HG03025 (cell line): Measurements from ENCODE around the gene TMEM62.
"Not testable (repeated sequence)": the region's sequence is repeated elsewhere in the genome, so short reads cannot be mapped to it uniquely, and the experiment has no call there.

Experiments
- ATAC-seq: cut with Tn5 transposase; IDR thresholded peaks from one replicate; pipeline ENCODE4 v1.9.1; 2021; ENCODE audit warnings: mild to moderate bottlenecking, moderate library complexity; ENCODE audit not compliant: unreplicated experiment, low FRiP score

TMEM62 gene

DNA sequence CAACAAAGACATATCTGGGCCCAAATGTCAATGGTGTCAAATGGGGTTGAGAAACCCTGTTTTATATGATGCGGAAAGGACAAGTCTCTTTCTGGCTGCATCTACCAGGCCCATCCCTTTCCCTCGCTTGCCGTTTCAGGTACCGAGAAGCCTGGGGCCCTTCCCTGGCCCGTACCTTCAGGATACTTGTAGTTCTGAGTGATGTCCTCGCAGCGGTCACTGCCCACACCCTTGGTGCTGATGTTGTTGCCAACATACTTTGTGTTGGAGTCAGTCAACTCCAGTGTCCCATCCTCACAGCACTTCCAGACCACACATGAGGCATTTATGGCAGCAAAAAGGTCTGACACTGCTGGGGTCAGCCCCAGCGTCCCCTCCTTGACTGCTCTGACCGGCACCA lies 73.6 kb downstream of the TMEM62 start:
- no peak for ATAC-seq

DNA sequence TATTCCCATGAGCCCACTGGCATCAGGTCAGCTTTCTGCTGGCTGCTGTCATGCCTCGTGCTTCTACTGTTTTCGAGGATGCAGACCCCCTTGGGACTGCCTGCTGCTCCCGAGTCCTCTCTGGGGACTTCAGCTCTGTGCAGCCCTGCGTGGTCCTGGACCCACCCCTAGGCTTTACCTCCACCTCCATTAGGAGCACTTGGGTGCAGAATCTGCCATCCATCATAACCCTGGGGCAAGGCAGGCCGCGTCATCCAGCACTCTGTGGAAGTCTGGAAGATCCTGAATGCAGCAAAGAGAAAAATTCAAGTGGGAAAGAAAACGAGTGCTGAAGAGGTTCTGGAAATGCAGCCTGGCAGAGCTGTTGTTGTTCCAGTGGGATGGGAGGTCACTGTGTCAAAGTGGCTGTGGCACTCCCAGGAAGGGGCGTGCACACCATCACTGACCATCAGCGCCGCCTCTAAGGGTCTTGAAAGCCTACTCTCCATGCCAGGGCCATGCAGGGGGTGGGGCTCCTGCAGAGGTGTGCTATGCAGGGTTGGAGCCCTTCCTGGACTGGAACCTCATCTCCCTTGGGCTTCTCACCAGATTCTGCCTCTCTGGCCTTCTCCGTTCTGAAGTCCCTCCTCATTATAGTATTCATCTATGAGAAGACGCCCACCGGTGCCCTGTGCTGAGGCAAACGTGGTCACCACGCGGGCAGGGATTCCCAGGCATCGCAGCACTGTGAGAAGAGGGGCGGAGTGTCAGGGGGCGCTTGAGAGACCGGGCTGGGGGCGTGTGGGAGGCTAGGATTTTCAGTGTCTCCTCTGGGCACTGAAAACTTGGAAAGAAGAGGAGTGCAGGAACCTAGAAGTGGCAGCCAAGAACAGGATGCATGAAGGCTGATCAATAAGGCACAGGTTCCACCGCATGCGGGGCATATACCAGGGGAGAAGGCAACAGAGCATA lies 74.9 kb downstream of the TMEM62 start:
- ATAC-seq, result no peak

DNA sequence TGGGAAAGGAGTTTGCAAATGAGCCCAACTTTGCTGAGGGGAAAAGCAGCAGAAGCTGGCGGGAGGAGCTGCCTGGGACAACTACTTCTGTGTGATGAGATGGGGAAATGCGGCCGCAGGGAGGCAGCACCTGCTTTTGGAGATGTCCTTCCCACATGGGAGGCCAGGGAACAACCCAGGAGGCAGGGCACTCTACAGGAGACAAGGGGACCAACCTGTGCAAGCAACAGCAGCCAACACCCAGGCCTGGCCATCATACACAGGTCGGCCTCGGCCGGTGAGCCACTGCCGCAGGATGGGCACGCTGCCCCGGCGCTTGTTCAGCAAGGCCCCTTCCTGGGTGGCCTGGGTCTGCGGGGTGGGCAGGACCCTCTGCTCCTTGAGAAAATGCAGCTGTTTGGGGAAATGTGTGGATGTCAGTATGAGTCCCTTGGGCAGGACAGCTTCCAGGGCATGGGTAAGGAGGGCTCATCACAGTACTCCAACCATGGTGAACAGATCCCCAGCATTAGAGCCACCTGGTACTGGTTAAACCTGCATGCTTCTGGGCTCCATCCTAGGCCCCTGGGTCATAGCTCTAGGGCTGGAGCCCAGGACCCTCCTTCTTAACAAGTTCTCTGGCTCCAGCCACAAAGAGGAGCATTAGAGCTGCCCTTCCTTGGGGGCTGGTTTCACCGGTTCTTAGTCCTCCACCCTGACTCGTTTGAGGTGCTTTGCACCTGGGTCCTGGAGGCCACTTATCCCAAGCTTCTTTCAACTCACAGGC lies 75.9 kb downstream of the TMEM62 start:
- ATAC-seq, result no peak

DNA sequence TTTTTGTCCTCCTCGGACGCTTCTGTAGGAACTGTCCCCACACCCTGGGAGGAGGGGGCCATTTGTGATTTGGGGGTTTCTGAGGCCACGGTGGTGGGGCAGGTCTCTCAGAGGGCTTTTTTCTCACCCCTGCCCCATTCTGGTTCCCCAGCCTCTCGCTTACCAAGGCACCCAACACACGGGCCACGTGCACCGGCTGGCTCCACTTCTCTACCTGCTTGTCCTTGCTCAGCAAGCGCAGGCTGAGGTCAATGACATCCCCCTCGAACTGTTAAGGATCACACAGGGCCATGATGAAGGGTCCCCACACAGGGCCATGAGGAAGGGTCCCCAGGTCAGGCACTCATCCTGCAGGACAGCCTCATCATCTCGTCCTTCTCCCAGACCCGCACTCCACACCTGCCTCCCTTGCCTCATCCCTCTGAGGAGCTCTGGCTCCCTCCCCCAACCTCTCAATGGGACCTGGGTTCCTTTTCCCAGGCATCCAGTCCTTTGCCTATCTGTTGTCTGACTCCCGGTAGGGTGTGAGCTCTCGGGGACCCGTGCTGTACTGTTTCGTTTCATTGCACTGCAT lies 76.9 kb downstream of the TMEM62 start:
- no peak for ATAC-seq

DNA sequence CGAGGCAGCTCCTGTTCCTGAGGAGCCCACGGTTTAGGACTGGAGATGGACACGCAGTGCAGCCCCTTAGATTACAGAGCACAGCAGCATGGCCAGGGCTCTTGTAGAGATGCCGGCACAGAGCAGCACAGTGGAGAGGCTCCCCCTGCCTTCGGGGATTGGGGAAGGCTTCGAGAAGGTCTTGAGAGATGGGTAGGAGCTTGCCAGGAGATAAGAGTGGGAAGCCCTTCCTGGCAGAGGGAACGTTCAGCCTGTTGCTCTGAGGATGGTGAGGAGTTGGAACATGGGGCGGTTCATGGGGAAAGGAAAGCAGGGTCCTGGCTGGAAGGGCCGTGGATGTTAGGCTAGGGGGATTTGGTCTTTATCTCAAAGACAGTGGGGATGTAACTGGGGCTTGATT lies 77.4 kb downstream of the TMEM62 start:
- no peak for ATAC-seq

DNA sequence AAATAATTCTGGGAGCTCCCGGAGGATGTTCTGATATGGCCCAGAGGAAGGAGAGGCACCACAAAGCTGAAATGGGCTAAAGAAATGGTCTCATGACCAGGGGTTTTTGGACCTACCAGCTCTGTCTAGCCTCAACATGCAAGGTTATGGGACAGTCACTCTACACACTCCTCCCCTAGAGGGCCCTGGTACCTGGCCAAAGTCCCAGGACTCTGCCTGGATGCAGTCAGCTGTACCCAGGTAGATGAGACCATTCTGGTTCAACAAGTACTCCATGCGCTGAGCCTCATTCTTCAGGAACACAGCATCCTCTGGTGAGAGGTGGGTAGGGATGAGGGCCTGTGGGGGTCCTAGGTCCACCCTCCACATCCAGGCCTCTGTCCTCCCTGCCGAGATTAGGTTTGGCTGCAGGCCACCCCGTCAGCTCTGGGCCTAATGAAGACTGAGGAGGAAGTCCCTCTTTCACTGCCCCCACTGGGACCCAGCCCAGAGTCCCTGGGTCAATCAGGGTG lies 77.9 kb downstream of the TMEM62 start:
- no peak for ATAC-seq

DNA sequence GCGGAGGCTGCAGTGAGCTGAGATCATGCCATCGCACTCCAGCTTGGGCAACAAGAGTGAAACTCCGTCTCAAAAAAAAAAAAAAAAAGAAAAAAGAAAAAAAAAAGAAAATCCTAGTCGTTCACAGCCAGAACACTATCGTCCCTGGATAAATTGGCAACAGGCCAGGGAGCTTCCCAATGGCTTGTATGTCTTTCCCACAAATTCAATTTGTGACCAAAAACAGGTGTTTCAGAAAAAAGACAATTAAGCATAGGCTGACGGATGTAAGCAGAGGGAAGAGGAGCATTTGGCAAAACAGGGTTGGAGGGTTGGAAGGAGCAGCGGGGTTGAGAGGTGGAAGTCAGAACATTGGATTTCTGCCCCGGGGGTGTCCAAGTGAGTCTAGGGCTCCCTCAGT lies 78.9 kb downstream of the TMEM62 start:
- ATAC-seq, result no peak

DNA sequence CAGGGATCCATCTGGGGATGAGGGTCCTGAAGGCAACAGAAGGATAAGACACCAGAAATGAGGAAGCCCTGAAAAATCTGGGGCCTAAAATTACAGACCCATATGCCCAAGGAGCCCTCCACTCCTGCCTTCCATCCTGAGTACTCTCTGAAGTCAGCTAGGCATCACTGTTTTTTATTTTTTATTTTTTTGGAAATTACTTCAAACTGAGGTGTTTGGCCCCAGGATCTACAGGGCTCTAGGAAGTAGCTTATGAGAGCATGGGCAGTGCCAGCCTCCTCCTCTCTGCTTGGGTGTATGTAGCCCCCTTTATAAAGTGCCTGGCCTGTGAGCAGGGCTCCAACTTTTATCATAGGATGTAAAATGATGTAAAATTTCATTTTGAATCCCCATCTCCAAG lies 79.6 kb downstream of the TMEM62 start:
- ATAC-seq, result no peak

DNA sequence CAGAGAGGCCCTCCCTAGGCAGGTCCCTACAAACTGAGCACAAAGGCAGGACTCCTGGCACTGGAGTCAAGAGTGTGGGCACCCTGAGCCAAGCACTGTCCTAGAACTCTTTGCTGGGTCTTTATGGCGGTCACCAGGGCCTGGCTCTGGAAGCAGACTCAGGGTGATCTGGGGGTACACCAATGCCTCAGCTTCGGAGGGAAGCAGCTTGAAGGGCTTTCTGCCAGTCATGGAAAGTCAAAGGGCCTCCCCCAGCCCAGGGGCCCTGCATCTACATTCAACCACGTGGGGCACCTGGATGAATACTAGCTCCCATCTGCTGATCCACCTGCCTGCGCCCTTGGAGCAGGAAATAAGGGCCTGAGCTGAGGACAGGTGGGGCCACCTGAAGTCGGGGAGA lies 80.1 kb downstream of the TMEM62 start:
- ATAC-seq, result no peak

DNA sequence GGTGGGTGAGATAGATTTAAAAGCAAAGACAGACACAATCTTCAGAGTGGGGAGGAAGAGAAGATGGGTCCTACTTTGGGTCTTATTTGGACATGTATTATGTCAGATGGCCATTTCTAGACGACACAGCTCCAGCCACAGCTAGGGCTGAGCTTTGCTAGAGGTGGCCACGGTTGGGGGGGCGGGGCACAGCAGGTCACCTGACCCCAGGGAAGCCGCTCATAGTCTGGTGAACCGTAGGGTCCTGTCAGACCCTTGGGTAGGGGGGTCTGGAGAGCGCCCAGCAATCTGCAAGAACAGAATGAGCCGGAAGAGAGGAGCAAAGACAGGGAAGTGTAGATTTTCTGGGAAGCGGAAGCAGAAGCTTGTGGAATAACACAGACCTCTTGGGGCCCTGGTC lies 80.8 kb downstream of the TMEM62 start:
- no peak for ATAC-seq

DNA sequence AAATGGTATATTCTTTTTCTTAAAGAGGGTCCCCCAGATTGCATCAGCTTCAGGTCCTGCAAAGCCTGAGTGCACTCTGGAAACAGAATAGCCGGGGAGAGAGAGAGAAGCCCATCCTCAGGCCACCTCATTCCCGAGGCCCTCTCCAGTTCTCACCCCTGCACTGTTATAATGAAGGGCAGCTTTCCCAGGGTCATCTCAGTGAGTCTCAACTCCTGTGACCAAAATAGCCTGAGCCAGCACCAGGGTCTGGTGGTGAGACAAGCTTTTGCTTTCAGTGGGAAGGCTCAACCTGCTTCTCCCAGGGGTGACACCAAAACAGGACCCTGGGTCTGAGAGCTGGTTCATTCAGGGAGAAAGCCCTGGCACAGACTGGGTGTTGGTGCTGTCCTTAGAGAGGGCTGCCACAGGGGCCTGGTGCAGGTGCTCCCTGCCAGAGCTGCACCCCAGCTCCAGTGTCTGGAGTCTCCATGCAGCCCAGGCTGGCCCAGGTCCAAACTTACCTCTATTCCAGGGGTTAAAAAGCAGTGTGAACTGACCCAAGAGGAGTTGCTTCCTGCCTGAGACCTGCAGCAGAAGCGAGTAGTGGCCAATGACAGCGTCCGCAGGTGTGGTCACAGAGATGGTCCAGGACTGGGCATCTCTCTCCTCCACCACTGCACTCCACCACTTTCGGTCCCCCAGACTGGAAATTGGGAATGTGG lies 81.4 kb downstream of the TMEM62 start:
- ATAC-seq, result no peak

DNA sequence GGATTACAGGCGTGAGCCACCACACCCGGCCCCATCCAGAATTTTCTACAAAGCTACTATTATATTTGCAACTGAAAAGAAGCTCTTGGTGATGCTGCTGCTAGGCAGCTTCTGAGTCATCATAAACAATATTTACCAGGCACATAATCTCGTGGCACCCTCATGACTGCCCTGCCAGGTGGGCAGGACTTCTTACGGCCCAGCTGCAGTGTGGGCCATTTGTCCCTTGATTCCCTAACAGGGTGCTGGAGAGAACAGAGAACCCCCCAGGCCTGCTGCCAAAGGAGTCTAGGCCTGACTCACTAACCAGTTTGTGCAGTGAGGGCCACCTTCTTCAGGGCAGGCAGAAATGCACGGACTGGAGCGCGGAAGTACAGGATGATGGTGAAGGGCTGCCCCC lies 82.6 kb downstream of the TMEM62 start:
- ATAC-seq, result no peak

DNA sequence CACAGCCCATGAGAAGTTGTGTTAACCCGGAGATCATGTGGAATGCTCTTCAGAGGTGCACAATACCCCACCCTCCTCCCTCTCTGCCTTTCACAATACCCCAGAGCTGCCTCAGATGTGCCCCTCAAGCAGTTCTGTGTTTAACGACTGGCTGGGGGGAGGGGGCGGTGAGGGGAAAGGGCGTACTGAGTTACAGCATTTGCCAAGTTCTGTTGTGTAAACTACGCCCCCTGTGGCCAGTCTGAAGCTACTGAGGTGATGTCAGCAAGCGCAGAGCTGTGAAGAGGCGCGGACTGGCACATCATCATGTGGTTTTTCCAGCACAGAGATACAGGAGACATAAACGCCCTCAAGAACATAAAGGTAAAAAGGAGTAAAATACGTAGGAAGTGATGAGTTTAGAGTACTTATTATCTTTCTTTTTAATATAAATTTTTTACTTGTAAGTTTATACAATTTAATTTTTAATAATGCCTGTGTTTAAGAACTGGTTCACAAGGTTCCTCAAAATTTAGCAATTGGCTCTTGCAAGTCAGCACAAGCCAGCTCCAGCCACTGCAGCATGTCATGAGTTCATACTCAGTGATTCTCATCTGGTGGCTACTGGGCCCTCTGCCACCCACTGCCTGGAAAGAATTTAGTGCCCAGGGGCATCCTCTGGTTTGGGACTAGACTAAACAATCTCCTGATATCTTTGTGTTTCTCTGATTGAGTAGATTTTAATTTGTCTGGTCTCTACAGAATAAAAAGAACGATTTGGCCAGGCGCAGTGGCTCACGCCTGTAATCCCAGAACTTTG lies 85.7 kb downstream of the TMEM62 start:
- no peak for ATAC-seq

DNA sequence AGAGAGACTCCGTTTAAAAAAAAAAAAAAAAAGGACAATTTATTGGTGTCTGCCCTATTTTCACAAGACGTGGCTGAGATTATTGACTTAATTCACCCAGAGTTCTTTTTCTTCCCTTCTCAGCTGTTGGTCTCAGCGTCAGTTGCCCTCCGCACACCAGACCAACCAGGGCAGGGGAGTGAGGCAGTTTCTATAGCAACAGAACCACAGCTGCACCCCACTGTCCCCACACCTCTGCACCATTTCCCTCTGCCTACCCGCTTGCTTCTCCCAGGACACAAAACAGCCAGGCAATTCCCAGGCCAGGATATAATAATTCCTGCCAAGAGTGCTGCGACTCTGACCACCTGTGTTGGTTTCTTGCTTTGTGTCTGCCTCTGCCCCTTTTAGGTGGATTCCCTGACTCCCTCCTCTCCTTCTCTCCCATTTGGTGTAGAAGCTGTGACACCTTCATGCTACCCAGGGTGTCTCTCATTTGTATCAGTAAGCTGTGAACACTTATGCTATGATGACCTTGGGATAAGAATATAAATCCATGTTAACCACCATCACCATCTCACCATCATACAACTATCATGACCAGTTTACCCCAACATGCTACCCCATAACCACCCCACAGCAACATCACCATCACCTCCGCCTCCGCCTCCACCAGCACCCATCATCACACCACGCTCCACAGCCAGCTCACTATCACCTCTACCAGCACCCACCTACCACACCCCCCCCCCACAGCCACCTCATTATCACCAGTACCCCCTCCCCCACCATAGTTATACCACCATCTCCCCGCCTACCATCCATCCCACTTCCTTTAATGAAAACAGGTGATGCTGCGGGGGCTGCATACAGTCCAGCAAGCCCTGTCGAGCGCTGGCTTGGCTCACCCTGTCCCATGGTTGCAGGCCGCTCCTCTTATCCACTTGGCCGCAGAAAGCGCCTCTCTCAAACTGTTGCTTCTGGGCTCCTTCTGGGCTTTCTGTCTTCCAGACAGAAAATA lies 86.8 kb downstream of the TMEM62 start:
- ATAC-seq, result no peak

DNA sequence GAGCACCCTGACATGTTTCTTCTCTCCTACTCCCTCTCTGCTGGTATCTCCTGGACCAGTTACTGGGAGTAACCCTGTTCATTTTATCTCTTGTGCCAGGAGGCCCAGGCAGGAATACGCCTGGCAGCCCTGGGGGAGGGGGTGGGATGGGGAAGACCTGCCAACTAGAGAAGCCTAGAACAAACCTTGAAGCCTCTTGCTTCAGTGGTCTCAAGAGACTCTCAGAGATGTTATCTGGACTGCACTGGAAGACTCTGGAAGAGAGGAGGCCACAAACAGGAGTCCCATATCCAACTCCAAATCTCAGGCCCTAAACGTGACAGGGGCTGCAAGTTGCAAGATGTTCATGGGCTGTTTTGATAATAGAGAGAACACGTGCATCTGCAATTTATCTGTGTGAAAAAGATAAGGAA lies 87.6 kb downstream of the TMEM62 start, which contains the start of gene EPB42:
TSS of gene EPB42 (minus strand) at position 28 of the 413 bp plus-strand sequence. CDS start 193 bp downstream, outside the sequence.
- ATAC-seq, result no peak

DNA sequence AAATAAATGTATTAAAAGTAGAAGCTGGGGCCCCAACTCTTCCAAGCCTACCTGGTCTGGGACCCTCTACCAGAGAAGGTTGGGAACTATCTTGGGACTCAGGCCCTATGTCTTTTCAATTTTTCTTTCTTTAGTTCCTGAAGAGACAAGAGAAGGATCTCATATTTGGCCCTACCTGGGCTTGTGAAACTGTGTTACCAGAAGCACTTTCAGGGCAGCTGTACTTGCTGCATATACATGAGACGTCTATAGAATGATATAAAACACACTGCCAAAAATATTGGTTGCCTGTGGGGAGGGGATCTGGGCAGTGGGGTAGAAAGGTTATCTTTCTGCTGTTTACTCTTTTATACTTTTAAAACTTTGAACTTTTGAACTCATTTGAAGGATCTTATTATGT lies 88.0 kb downstream of the TMEM62 start:
- no peak for ATAC-seq

DNA sequence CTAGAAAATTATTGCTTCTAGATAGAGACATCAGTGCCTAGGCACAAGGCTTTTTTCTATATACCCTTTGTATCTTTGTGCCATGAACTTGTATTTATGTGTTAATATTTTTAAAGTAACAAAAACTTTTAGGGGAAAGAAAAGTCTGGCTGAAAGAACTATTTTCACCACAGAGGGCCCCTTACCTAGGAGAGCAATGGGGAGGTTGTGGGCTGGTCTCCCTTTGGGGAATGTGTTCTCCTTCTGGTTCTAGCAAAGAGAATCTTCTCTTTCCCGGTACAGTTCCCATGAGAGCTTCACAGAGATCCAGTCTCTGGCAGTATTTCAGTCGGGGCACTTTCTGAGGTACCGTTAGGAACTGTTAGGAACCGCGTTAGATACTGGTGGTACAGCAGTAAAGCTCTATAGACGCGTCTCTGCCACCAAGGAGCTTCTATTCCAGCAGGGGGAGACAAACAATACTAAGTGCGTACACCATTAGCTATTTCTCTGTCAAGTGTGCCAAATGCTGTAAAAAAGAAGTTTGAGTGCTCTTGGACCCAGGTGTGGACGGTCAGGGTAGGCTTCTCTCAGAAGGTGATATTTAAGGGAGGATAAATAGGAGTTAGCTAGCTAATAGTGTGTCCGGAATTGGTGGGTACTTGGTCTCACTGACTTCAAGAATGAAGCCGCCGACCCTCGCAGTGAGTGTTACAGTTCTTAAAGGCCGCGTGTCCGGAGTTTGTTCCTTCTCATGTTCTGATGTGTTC lies 92.0 kb downstream of the TMEM62 start:
- ATAC-seq, result no peak

DNA sequence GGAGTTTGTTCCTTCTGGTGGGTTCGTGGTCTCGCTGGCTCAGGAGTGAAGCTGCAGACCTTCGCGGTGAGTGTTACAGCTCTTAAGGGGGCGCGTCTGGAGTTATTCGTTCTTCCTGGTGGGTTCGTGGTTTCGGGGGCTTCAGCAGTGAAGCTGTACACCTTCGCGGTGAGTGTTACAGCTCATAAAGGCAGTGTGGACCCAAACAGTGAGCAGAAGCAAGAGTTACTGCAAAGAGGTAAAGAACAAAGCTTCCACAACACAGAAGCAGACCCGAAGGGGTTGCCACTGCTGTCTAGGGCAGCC lies 92.5 kb downstream of the TMEM62 start:
- not testable (repeated sequence) for ATAC-seq
